GM18526 (cell line): ENCODE measurements around the gene ST6GALNAC3.

Experiments used
- POLR2A ChIP-seq: IDR thresholded peaks from 3 replicates; pipeline ENCODE4 v1.6.1; 2011; ENCODE audit not compliant: insufficient read length; ENCODE audit errors: extremely low read depth

The ST6GALNAC3 gene

DNA sequence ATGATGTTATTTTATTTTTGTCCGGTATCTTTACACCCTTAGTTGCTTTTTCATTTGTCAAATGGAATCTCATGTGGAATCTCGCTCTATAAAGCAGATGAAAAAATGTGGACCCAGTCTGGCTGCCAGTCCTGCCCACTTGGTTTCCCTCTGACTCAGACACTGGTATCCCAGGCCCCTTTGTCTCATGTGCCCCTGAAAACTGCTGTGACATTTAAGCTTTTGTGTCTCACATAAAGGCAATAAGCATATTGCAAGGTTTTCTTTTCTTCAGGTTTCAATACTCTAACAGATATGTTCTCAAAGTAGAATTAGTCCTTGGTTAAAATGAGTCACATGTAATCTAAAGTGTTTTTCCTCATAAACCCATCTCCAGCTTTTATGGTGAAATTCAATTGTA, 183.3 kb downstream of the ST6GALNAC3 start:
- no peak for TF ChIP-seq POLR2A

DNA sequence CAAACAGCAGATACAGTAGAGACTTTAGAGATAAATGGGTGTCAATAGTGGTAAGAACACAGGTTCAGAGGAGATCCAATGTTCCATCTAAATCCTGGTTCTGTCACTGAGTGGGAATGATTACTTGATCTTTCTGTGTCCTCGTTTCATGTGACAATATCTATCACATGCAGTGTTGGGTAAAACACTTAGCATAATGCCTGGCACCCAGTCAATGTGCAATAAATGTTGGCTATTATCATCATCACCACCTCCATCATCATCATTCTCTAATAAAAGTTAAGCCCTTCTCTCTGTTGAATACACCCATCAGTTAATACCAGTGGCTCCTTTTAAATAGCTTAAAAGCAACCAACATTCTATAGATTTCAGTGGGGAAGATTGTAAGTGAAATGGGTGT, 184.7 kb downstream of the ST6GALNAC3 start:
- TF ChIP-seq POLR2A = no peak

DNA sequence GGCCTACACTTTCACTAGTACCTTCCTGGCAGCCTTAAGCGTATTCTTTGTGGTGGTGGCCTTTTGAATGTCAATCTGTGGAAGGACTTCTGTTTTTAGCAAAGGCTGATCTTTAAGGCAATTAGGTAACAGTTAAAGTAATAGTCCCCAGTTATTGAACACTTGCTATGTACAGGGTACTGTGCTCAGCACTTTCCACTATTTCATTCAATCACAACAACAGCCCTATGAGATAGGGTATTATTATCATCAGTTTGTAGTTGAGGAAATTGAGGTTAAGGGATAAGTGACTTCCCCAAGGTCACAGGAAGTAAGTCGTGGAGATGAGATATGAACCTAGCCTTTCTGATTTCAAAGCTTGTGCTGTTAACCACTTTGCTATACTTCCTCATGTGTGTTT, 185.7 kb downstream of the ST6GALNAC3 start:
- TF ChIP-seq POLR2A = no peak

DNA sequence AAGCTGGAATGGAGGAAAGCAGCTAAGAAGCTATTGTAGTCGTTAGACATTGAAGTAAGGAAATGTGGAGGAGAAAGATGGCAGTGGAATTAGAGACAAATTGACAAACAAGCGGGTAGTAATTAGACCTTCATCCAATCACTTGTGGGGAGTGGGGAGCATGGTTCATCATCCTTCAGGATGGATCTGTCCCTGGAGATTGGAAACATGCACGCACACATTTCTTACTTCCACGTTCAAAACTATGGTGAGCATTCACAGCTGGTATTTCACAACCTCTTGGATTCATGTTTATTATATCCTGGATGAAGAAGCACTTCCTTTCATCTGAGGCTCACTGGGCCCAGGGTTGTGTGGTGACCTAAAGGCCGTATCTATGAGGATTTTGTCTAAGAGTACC, 188.1 kb downstream of the ST6GALNAC3 start:
- no peak for TF ChIP-seq POLR2A

DNA sequence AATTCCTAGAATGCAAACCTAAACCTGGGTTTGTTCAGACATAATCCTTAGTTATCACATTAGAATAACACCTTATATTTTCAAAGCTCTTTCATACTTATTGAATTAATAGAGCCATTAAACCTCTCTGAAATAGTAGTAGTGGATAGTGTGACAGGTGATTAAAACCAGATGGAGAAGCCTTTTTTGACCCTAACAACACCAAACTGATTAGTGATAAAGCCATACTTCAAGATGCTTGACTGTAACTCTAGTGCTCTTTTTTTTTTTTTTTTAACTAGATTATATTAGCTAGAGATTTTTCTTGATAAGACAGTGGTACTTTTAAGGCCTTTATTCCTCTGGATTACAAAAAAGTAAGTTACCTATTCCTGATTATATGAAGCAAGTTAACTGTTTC, 190.1 kb downstream of the ST6GALNAC3 start:
- TF ChIP-seq POLR2A = no peak

DNA sequence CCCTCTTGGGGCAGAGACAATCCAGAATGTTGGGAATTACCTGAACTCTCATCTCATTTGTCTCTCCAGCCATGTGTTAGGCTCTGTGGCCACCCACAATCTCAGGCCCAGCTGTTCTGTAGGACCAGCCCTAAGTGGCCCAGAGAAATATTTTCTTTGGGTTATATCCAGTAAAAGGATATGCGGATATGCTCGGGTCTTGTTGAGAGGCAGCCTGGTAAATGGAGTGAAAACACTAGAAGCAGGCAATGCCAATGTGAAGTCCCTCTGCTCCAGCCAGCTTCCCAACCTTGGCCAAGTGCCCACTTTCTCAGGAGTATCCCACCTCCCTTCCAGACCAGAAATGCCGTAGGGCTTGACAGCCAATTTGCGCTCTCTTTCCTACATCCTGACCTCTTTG, 192.2 kb downstream of the ST6GALNAC3 start:
- TF ChIP-seq POLR2A = no peak

DNA sequence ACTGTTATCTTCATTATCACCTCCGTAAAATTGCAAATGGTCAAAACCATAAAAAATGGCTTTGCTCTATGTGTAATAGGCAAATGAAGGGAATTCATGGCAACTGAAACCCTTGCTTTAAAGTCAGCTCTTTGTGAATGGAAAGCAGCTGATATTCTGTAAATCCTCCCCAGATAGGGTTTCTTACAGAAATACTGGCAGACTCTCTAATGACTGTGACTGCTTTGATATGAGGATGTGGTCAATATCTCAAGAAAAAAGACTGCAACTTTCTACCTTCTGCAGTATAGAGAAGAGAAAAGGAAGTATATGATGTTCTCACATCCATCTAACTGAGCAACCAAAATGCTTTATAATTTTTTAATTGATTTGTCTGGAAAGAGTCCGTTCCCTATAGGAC, 193.1 kb downstream of the ST6GALNAC3 start:
- TF ChIP-seq POLR2A = no peak

DNA sequence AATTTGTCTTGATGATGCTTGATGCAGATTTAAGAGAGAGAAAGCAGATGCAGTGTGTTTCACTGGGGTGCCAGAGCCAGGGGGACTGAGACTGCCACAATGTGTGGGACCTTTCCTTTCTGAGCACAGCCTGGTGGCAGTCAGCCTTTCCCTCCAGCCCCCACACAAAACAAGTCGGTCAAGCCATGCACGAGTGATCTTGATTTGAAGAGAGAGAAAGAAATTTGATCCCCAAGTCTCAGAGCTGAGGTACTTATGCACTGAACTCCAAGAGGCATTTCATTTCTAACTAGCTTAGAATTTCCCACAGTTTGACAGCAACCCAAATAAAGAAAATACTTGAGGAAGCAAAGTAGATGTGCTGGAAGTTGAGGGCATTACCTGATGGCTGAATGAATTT, 193.8 kb downstream of the ST6GALNAC3 start:
- no peak for TF ChIP-seq POLR2A

DNA sequence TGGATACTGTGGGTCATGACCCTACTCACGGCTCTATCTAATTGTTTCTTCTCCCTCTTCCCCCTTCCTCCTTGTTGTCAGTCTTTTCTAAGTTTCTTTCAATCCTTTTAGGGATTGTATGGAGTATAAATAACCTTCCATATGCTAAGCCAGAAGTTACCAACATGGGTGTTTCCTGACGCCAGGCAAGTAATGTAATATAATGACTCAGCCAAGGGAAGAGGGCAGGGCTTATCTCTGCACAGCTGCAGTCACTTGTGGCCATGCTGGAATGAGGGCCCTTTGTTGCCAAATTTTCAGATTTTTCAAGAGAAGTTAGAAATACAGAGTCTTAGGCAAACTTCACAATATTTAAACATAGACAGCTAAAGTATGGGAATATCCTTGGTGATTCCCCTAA, 194.6 kb downstream of the ST6GALNAC3 start:
- TF ChIP-seq POLR2A = no peak

DNA sequence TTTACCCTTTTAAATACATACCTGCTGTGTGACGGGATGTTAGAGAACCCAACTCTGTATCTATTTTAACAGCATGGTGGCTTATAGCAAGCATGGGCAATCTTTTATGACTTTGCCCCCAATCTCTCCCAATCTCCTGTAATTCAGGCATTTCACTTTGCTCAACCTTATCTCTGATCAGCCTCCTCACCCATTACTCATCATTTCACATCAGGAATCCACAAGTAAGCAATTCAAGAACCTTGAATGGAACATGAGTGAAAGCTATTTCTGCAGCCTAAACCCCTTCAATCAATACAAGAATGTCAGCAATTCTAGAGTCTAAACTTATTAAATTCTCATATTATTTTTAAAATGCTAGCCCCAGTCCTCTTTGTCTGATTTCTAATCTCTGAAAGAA, 199.8 kb downstream of the ST6GALNAC3 start:
- TF ChIP-seq POLR2A = no peak

DNA sequence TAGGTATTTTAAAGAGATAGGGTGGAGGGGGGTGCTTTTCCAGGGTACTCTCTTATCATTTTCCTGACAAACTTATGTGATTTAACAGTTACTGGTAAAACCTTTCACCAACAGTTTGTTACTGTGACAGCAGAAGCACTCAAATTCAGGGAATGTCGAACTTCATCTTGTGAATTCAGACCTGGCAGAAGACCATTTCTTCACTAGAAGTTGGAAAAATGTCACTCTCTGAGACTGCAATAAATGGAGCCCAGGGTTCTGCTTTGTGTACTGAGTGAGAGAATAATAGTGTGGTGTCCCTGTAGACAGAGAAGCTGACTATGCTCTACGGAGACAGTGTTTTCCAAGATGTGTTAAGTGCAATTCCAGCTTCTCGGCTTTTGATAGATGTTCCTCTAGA, 200.2 kb downstream of the ST6GALNAC3 start:
- TF ChIP-seq POLR2A = no peak

DNA sequence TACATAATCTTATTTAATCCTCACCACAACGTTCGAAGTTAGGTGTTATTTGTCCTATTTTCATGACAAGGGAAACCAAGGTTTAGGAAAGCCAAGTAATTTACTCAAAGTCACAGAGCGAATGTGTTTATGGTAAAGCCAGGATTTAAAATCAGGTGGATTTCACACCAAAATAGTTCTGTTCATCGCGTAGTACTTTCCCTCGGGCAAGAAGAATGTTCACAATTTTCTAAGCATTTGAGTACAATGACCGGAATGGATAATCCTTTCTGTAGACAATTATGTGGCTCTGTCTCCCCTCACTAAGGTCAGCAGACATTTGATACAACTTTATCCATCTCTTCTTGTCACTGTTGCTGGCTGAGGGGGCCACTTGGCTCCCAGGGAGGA, 204.2 kb downstream of the ST6GALNAC3 start:
- no peak for TF ChIP-seq POLR2A

DNA sequence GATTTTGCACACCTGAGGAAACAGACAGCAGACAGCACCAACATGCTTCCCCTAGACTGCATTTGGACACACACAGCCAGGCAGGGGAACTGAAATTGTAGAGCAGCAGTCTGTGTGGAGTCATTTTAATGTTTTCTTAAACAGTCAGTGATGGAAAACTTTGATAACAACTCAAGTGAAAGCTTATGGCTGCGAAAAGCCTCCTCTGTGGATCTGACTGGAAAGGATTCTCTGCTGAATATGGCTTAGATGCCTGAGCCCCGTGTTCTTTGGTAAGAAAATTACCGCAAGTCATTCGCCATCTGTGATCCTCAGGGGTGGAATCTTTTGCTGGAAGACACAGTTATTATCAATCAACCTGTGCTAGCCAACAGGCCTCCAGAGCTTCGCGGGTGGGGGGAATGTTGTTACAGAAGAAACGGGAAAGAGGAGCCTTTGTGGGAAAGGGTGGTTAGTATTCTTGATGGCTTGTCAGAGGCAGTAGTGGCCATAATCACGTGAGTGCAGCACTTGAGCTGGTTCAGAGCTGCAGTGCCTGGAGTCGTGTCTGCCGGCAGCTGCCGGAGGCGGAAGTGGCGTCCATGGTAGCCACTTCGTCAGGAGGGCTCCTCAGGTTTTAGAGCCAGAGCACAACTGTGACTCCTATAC, 204.7 kb downstream of the ST6GALNAC3 start:
- no peak for TF ChIP-seq POLR2A

DNA sequence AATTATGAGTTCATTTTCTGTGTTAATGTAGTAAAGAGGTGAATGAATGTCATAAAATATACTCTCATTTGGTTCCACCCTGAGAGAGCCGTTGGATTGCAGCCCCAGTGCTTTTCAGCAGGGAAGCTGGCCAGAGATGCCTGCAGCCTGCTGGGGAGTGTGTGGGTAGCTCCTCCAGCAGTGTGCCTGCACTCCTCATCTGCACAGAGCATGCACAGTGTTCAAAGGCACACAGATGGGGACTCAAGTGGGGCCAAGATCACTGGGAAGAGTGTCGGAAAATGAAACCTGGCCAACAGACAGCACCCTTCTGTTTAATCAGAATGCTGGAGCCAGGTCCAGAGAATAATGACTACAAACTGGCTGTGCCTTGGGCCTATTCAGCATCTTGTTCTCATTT, 206.8 kb downstream of the ST6GALNAC3 start:
- TF ChIP-seq POLR2A = no peak

DNA sequence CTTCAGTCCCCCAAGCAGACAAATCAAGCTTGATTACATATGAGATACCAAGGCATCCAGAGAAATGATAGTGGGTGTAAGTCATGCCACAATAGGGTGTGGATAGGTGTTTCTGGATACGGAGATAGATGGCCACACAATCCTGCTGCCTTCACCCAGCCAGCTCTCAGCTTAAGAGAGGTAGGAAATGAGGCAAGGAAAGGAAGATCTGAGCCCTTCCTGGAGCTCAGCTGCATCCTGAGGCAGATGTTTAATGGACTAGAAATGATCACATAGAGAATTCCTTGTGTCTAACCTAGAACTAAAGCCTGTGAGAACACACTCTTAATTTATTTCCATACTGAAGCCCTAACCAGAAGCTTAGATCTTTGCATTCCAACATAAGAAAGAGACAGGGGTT, 210.3 kb downstream of the ST6GALNAC3 start:
- no peak for TF ChIP-seq POLR2A

DNA sequence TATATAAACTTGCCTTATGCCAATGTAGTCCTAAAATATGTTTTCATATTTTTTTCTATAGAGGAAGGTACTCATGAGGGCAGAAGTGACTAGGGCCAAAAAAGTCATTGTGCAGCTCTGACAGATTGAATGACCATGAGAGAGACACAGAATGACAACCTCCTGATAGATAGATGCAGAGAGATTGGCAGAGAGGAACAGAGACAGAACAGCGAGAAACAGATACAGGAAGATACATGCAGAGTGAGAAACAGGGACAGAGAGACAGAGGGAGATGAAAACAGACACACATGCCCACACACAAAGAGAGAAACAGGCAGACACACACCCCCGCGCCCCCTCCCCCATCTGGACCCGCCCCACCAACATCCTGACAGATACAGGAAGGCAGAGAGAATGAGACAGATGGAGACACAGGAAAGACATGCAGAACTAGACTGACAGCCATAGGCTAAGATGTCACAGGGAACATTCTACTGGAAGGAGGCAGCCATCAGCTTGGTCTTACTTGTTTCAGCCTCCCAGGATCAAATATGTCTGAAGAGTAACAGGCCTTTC, 211.1 kb downstream of the ST6GALNAC3 start:
- no peak for TF ChIP-seq POLR2A

DNA sequence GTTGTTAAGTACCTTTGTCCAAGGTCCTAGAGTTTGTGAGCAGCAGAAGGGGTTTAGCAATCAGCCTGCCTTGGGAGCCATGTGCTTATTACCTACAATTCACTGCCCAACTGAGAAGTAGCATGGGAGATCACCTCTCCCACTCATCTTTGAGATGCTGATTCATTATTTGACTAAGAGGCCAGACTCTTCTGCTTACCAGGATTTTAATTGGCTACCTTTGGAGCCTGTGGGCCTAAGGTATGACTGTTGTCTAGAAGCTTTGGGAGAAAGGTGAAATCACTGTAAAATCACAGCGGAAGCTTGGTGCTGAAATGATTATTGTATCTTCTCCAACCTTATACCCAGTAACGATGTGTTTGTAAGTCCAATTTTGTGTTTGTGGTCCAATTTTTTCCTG, 213.4 kb downstream of the ST6GALNAC3 start:
- no peak for TF ChIP-seq POLR2A
